ENCODE measurements around the gene PDSS2.

GRCh38 chr6:107106165-107106564 is 353.2 kb downstream of the PDSS2 start:
- TF ChIP-seq GATA2 (IDR thresholded peaks at IDR 0.05; ENCODE audit: low read depth, low read length) (no peak), GATA3 (IDR thresholded peaks at IDR 0.05; ENCODE audit: low read depth, low read length) (no peak)
